ENCODE measurements around the gene MSMP.
A peak's percentile ranks its signal among the peaks of the same experiment; 100 is the strongest.

MSMP gene

GRCh38 chr9:35741740-35742139 lies 12.3 kb downstream of the MSMP start:
- peak in 1 of 2 donors; percentile 20 for DNase-seq

GRCh38 chr9:35740243-35740642 lies 13.8 kb downstream of the MSMP start:
- no peak for DNase-seq

- DNase-seq, result no peak
These were observed 15.2 kb downstream of the MSMP start for GRCh38 chr9:35738924-35739323.

GRCh38 chr9:35738186-35738585 lies 15.9 kb downstream of the MSMP start:
- DNase-seq, result no peak

- DNase-seq, result no peak
These were observed 16.9 kb downstream of the MSMP start for GRCh38 chr9:35737143-35737542.

GRCh38 chr9:35736201-35736633 lies 17.9 kb downstream of the MSMP start:
- peak; percentile 74 to 83 for DNase-seq

- DNase-seq, result no peak
These were observed 20.0 kb downstream of the MSMP start for GRCh38 chr9:35734096-35734495.

- DNase-seq, result peak in 1 of 2 donors; percentile 44
These were observed 21.1 kb downstream of the MSMP start for GRCh38 chr9:35732800-35733541.

- DNase-seq, result peak; percentile 98
These were observed 21.8 kb downstream of the MSMP start, which contains the start of the genes CREB3 and TLN1 for GRCh38 chr9:35732185-35732799. CREB3 (plus strand) TSS chr9:35732666; CDS start chr9:35732773, 107 bp downstream. TLN1 (minus strand) TSS chr9:35732195; CDS start chr9:35725694, 6,501 bp downstream.

- no peak for DNase-seq
These were observed 22.5 kb downstream of the MSMP start for GRCh38 chr9:35731415-35732184.

- DNase-seq, result no peak
These were observed 23.6 kb downstream of the MSMP start for GRCh38 chr9:35730486-35730854.

GRCh38 chr9:35729700-35730485 lies 24.2 kb downstream of the MSMP start:
- peak; percentile 54 to 60 for DNase-seq

GRCh38 chr9:35729101-35729500 lies 25.0 kb downstream of the MSMP start:
- no peak for DNase-seq

- peak; percentile 43 to 50 for DNase-seq
These were observed 25.8 kb downstream of the MSMP start for GRCh38 chr9:35728041-35728971.

- no peak for DNase-seq
These were observed 26.4 kb downstream of the MSMP start for GRCh38 chr9:35727676-35728040.

GRCh38 chr9:35726931-35727330 lies 27.1 kb downstream of the MSMP start:
- peak; percentile 39 to 58 for DNase-seq

GRCh38 chr9:35725362-35725761 lies 28.7 kb downstream of the MSMP start:
- no peak for DNase-seq

- DNase-seq, result no peak
These were observed 30.2 kb downstream of the MSMP start for GRCh38 chr9:35723908-35724307.

GRCh38 chr9:35723426-35723825 lies 30.6 kb downstream of the MSMP start:
- DNase-seq, result no peak

GRCh38 chr9:35719546-35719945 lies 34.5 kb downstream of the MSMP start:
- no peak for DNase-seq

- DNase-seq, result peak in 1 of 2 donors; percentile 47
These were observed 35.2 kb downstream of the MSMP start for GRCh38 chr9:35718721-35719511.
